COLO829 (cell line): Measurements from ENCODE around the gene SIL1.
"Not testable (repeated sequence)": the region's sequence is repeated elsewhere in the genome, so short reads cannot be mapped to it uniquely, and the experiment has no call there.

Experiments used
- DNase-seq: peaks from one replicate; pipeline ENCODE4 v3.0.0; 2012; ENCODE audit warnings: low spot score

SIL1 gene

GRCh38 chr5:139022528-139022927, 175.6 kb downstream of the SIL1 start:
- no peak for DNase-seq

GRCh38 chr5:139021346-139021745, 176.8 kb downstream of the SIL1 start:
- no peak for DNase-seq

GRCh38 chr5:139019880-139020279, 178.3 kb downstream of the SIL1 start:
- no peak for DNase-seq

- DNase-seq, result no peak
Measured at GRCh38 chr5:139019211-139019610, 179.0 kb downstream of the SIL1 start.

GRCh38 chr5:139017624-139018023, 180.5 kb downstream of the SIL1 start:
- DNase-seq, result no peak

- DNase-seq, result no peak
Measured at GRCh38 chr5:139016186-139016585, 182.0 kb downstream of the SIL1 start.

GRCh38 chr5:139014726-139015125, 183.4 kb downstream of the SIL1 start:
- no peak for DNase-seq

GRCh38 chr5:139012176-139012575, 186.0 kb downstream of the SIL1 start:
- no peak for DNase-seq

GRCh38 chr5:139011156-139011555, 187.0 kb downstream of the SIL1 start:
- not testable (repeated sequence) for DNase-seq

GRCh38 chr5:139004374-139005307, 193.5 kb downstream of the SIL1 start:
- DNase-seq, result no peak

- DNase-seq, result no peak
Measured at GRCh38 chr5:138999674-139000073, 198.5 kb downstream of the SIL1 start.

GRCh38 chr5:138998521-138998920, 199.6 kb downstream of the SIL1 start:
- DNase-seq, result no peak

- DNase-seq, result no peak
Measured at GRCh38 chr5:138996120-138996519, 202.0 kb downstream of the SIL1 start.

GRCh38 chr5:138990986-138991590, 207.1 kb downstream of the SIL1 start:
- no peak for DNase-seq

GRCh38 chr5:138989720-138990119, 208.4 kb downstream of the SIL1 start:
- no peak for DNase-seq

- DNase-seq, result no peak
Measured at GRCh38 chr5:138986186-138986800, 211.9 kb downstream of the SIL1 start.

- no peak for DNase-seq
Measured at GRCh38 chr5:138985683-138986082, 212.5 kb downstream of the SIL1 start.

- DNase-seq, result no peak
Measured at GRCh38 chr5:138985256-138985655, 212.9 kb downstream of the SIL1 start.

- no peak for DNase-seq
Measured at GRCh38 chr5:138983984-138984383, 214.2 kb downstream of the SIL1 start.

GRCh38 chr5:138981586-138981985, 216.6 kb downstream of the SIL1 start:
- no peak for DNase-seq

- no peak for DNase-seq
Measured at GRCh38 chr5:138981131-138981530, 217.0 kb downstream of the SIL1 start.

GRCh38 chr5:138980441-138980840, 217.7 kb downstream of the SIL1 start:
- no peak for DNase-seq

- DNase-seq, result no peak
Measured at GRCh38 chr5:138979684-138980280, 218.4 kb downstream of the SIL1 start.
